Mesenchymal stem cell (in vitro differentiated cells and primary cell): ENCODE measurements around the gene TNK1.

ENCODE experiments used
- DNase-seq: peaks from one replicate; pipeline ENCODE4 v3.0.0-alpha.2; 2013
- H2AFZ ChIP-seq: one replicate; pipeline ENCODE4 v1.6.1; 2013; ENCODE audit warnings: low read depth, mild to moderate bottlenecking, control low read depth, inconsistent platforms, low read length, moderate library complexity
- H2AK5ac ChIP-seq: 2 replicates; pipeline ENCODE4 v1.6.1; 2013; ENCODE audit warnings: low read length, moderate library complexity, mild to moderate bottlenecking, inconsistent platforms; ENCODE audit not compliant: severe bottlenecking
- H2BK120ac ChIP-seq: one replicate; pipeline ENCODE4 v1.6.1; 2013; ENCODE audit warnings: low read depth, mild to moderate bottlenecking, inconsistent platforms, low read length, moderate library complexity
- H2BK12ac ChIP-seq, 2 experiments: one replicate each; pipeline ENCODE4 v1.6.1; 2013; ENCODE audit warnings: inconsistent platforms in 2 of 2, low read length in 2 of 2, mild to moderate bottlenecking in 2 of 2, moderate library complexity in 2 of 2, control low read depth in 1 of 2
- H2BK15ac ChIP-seq: one replicate; pipeline ENCODE4 v1.6.1; 2013; ENCODE audit warnings: mild to moderate bottlenecking, low read depth, inconsistent platforms; ENCODE audit not compliant: poor library complexity, severe bottlenecking
- H2BK5ac ChIP-seq: 2 replicates; pipeline ENCODE4 v1.6.1; 2013; ENCODE audit warnings: low read depth, mild to moderate bottlenecking, low read length, control low read depth, inconsistent platforms; ENCODE audit not compliant: poor library complexity, severe bottlenecking
- H3K14ac ChIP-seq, 2 experiments: one replicate each; pipeline ENCODE4 v1.6.1; 2013; ENCODE audit warnings: inconsistent platforms in 2 of 2, low read length in 2 of 2, control low read depth in 1 of 2, mild to moderate bottlenecking in 1 of 2, moderate library complexity in 1 of 2
- H3K18ac ChIP-seq, 2 experiments: one replicate each; pipeline ENCODE4 v1.6.1; 2013; ENCODE audit warnings: inconsistent platforms in 2 of 2, low read length in 2 of 2, control low read depth in 1 of 2, low read depth in 1 of 2, mild to moderate bottlenecking in 1 of 2
- H3K23ac ChIP-seq, 2 experiments: one replicate each; pipeline ENCODE4 v1.6.1; 2013; ENCODE audit warnings: inconsistent platforms in 2 of 2, low read length in 2 of 2, mild to moderate bottlenecking in 2 of 2, moderate library complexity in 2 of 2, control low read depth in 1 of 2
- H3K27ac ChIP-seq: 2 replicates; pipeline ENCODE4 v1.5.1; 2013; ENCODE audit warnings: mild to moderate bottlenecking, moderate library complexity, low read length, control low read depth, inconsistent platforms; ENCODE audit not compliant: poor library complexity, severe bottlenecking
- H3K27me3 ChIP-seq, 2 experiments: 2 replicates each; pipeline versions ENCODE4 v1.6.1 to v1.7.0; 2013; ENCODE audit warnings: low read length in 2 of 2, mild to moderate bottlenecking in 2 of 2, moderate library complexity in 2 of 2, control low read depth in 1 of 2, inconsistent platforms in 1 of 2; ENCODE audit not compliant: control insufficient read depth in 1 of 2, insufficient read depth in 1 of 2
- H3K36me3 ChIP-seq, 2 experiments: 2 replicates each; pipeline versions ENCODE4 v1.6.1 to v1.7.0; 2013; ENCODE audit warnings: low read length in 2 of 2, control low read depth in 1 of 2, inconsistent platforms in 1 of 2, low read depth in 1 of 2, mild to moderate bottlenecking in 1 of 2; ENCODE audit not compliant: insufficient read depth in 2 of 2, control insufficient read depth in 1 of 2
- H3K4ac ChIP-seq, 2 experiments: one replicate each; pipeline ENCODE4 v1.6.1; 2013; ENCODE audit warnings: inconsistent platforms in 2 of 2, low read length in 2 of 2, mild to moderate bottlenecking in 2 of 2, moderate library complexity in 2 of 2, control low read depth in 1 of 2, low read depth in 1 of 2
- H3K4me1 ChIP-seq: 2 replicates; pipeline ENCODE4 v1.6.1; 2013; ENCODE audit warnings: low read depth, low read length, control low read depth; ENCODE audit not compliant: control insufficient read depth, insufficient read depth
- H3K4me2 ChIP-seq: 2 replicates; pipeline ENCODE4 v1.6.1; 2013; ENCODE audit warnings: low read length, mild to moderate bottlenecking, inconsistent platforms; ENCODE audit not compliant: poor library complexity, severe bottlenecking
- H3K4me3 ChIP-seq, 2 experiments: 2 replicates each; pipeline versions ENCODE4 v1.5.1 to v1.7.0; 2013; ENCODE audit warnings: low read length in 2 of 2, mild to moderate bottlenecking in 2 of 2, control low read depth in 1 of 2, low read depth in 1 of 2; ENCODE audit not compliant: insufficient read depth in 1 of 2
- H3K79me1 ChIP-seq: replicated peaks from 2 replicates; pipeline ENCODE4 v1.6.1; 2013; ENCODE audit warnings: mild to moderate bottlenecking, control low read depth, low read length, inconsistent platforms; ENCODE audit not compliant: poor library complexity, severe bottlenecking
- H3K9ac ChIP-seq: 2 replicates; pipeline ENCODE4 v1.7.0; 2013; ENCODE audit warnings: mild to moderate bottlenecking, low read length, moderate library complexity
- H3K9me3 ChIP-seq: 2 replicates; pipeline ENCODE4 v1.7.0; 2013; ENCODE audit warnings: mild to moderate bottlenecking, low read length; ENCODE audit not compliant: control insufficient read depth
- H4K8ac ChIP-seq: one replicate; pipeline ENCODE4 v1.6.1; 2013; ENCODE audit warnings: inconsistent platforms, mild to moderate bottlenecking, low read length, moderate library complexity
- H4K91ac ChIP-seq: one replicate; pipeline ENCODE4 v1.6.1; 2013; ENCODE audit warnings: mild to moderate bottlenecking, low read length, inconsistent platforms
- WGBS: methylation state at CpG from one replicate; pipeline ENCODE4 v1.1.7; 2013; ENCODE audit warnings: mixed read lengths; 5-methylcytosine and 5-hydroxymethylcytosine counted together

TNK1 gene

DNA sequence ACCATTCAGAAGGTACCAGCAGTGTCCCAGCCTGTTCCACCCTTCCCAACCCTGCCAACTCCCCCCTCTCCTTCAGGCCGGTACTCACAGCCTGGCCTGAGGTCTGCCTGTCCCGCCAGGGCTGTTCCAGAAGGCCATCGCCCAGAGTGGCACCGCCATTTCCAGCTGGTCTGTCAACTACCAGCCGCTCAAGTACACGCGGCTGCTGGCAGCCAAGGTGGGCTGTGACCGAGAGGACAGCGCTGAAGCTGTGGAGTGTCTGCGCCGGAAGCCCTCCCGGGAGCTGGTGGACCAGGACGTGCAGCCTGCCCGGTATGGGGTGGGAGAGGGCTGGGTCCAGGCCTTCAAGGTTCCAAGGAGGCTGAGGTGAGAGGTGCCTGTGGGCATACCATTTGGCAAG is 33.9 kb downstream of the TNK1 start:
- Histone ChIP-seq H3K9ac (no peak overlapping the region), H3K36me3 (peaks cover 39 to 71% of the 10 kb centered on the region in 2 experiments), H3K14ac (no peak overlapping the region), H4K8ac (no peak overlapping the region), H2BK5ac (no peak overlapping the region), H3K27me3 (no peaks in the 10 kb centered on the region), H3K4ac (no peak overlapping the region), H3K4me3 (no peak overlapping the region), H2AK5ac (no peak overlapping the region), H2BK120ac (no peak overlapping the region), H2BK15ac (no peak overlapping the region), H3K18ac (no peak overlapping the region), H3K23ac (no peak overlapping the region), H4K91ac (no peak overlapping the region), H2BK12ac (no peak overlapping the region), H2AFZ (no peak overlapping the region), H3K4me2 (no peak overlapping the region), H3K4me1 (peaks cover 8% of the 10 kb centered on the region), H3K9me3 (no peaks in the 10 kb centered on the region), H3K27ac (no peak overlapping the region), H3K79me1 (peaks cover 16% of the 10 kb centered on the region)
- WGBS, result 90% methylated on average over 14 of the region's 14 CpGs
- DNase-seq, result no peak

GRCh38 chr17:7415784-7416183 is 34.9 kb downstream of the TNK1 start:
- Histone ChIP-seq H3K23ac (no peak overlapping the region), H3K4me3 (no peak overlapping the region), H3K4me2 (no peak overlapping the region), H3K27ac (no peak overlapping the region), H3K9ac (no peak overlapping the region), H2BK5ac (no peak overlapping the region), H3K27me3 (no peaks in the 10 kb centered on the region), H4K8ac (no peak overlapping the region), H2BK120ac (no peak overlapping the region), H2AK5ac (no peak overlapping the region), H2BK12ac (no peak overlapping the region), H3K79me1 (peaks cover 11% of the 10 kb centered on the region), H2BK15ac (no peak overlapping the region), H3K4me1 (peaks cover 8% of the 10 kb centered on the region), H3K9me3 (no peaks in the 10 kb centered on the region), H3K14ac (no peak overlapping the region), H3K18ac (no peak overlapping the region), H4K91ac (no peak overlapping the region), H3K4ac (no peak overlapping the region), H3K36me3 (peaks cover 30 to 61% of the 10 kb centered on the region in 2 experiments), H2AFZ (no peak overlapping the region)
- 94% methylated on average over 23 of the region's 23 CpGs for WGBS
- DNase-seq, result no peak

- H2BK5ac ChIP-seq, result no peak overlapping the region
- H3K18ac ChIP-seq, result no peak overlapping the region
- DNase-seq, result no peak
- no peak overlapping the region for H3K4me3 ChIP-seq
- no peak overlapping the region for H3K4me2 ChIP-seq
- no peak overlapping the region for H3K14ac ChIP-seq
- H3K23ac ChIP-seq, result no peak overlapping the region
- 84% methylated on average over 4 of the region's 6 CpGs for WGBS
- no peak overlapping the region for H2BK15ac ChIP-seq
- H3K4me1 ChIP-seq, result peaks cover 8% of the 10 kb centered on the region
- H3K27ac ChIP-seq, result no peak overlapping the region
- H2BK120ac ChIP-seq, result no peak overlapping the region
- H3K79me1 ChIP-seq, result peaks cover 8% of the 10 kb centered on the region
- H3K9ac ChIP-seq, result no peak overlapping the region
- no peak overlapping the region for H2AFZ ChIP-seq
- H4K8ac ChIP-seq, result no peak overlapping the region
- H4K91ac ChIP-seq, result no peak overlapping the region
- no peak overlapping the region for H2AK5ac ChIP-seq
- peaks cover 24 to 56% of the 10 kb centered on the region in 2 experiments for H3K36me3 ChIP-seq
- H3K27me3 ChIP-seq, result no peaks in the 10 kb centered on the region
- no peaks in the 10 kb centered on the region for H3K9me3 ChIP-seq
- H3K4ac ChIP-seq, result no peak overlapping the region
- no peak overlapping the region for H2BK12ac ChIP-seq
Measured at GRCh38 chr17:7416323-7416722, 35.4 kb downstream of the TNK1 start.

DNA sequence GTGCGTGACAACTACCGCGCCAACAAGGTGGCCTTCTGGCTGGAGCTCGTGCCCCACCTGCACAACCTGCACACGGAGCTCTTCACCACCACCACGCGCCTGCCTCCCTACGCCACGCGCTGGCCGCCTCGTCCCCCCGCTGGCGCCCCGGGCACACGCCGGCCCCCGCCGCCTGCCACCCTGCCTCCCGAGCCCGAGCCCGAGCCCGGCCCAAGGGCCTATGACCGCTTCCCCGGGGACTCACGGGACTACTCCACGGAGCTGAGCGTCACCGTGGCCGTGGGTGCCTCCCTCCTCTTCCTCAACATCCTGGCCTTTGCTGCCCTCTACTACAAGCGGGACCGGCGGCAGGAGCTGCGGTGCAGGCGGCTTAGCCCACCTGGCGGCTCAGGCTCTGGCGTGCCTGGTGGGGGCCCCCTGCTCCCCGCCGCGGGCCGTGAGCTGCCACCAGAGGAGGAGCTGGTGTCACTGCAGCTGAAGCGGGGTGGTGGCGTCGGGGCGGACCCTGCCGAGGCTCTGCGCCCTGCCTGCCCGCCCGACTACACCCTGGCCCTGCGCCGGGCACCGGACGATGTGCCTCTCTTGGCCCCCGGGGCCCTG is 36.3 kb downstream of the TNK1 start:
- Histone ChIP-seq H3K4me1 (peaks cover 8% of the 10 kb centered on the region), H3K4me2 (no peak overlapping the region), H2BK15ac (no peak overlapping the region), H3K27ac (no peak overlapping the region), H3K23ac (no peak overlapping the region), H3K27me3 (no peaks in the 10 kb centered on the region), H2BK120ac (no peak overlapping the region), H2BK5ac (no peak overlapping the region), H3K9ac (no peak overlapping the region), H4K8ac (no peak overlapping the region), H3K4me3 (no peak overlapping the region), H3K36me3 (peaks cover 24 to 54% of the 10 kb centered on the region in 2 experiments), H4K91ac (no peak overlapping the region), H2BK12ac (no peak overlapping the region), H2AFZ (no peak overlapping the region), H3K9me3 (no peaks in the 10 kb centered on the region), H3K14ac (no peak overlapping the region), H3K4ac (no peak overlapping the region), H3K18ac (no peak overlapping the region), H2AK5ac (no peak overlapping the region), H3K79me1 (peaks cover 8% of the 10 kb centered on the region)
- over 99% methylated on average over 30 of the region's 54 CpGs for WGBS
- DNase-seq, result no peak
